Stimulated activated CD8-positive, alpha-beta memory T cell treated with anti-CD3 and anti-CD28 coated beads, Interleukin-4, amount 100 ng/mL, for 4 hours (primary cell): ENCODE results near the gene KRT7.
"Not testable (repeated sequence)": the region's sequence is repeated elsewhere in the genome, so short reads cannot be mapped to it uniquely, and the experiment has no call there.

Source experiments
- DNase-seq, 2 donors: peaks; one replicate each; pipeline ENCODE4 v3.0.0-alpha.2; 2020; ENCODE audit warnings: low read depth in 2 of 2, low spot score in 1 of 2

KRT7 gene

GRCh38 chr12:52229836-52230343 is 3.2 kb upstream of the KRT7 start:
- no peak for DNase-seq

DNA sequence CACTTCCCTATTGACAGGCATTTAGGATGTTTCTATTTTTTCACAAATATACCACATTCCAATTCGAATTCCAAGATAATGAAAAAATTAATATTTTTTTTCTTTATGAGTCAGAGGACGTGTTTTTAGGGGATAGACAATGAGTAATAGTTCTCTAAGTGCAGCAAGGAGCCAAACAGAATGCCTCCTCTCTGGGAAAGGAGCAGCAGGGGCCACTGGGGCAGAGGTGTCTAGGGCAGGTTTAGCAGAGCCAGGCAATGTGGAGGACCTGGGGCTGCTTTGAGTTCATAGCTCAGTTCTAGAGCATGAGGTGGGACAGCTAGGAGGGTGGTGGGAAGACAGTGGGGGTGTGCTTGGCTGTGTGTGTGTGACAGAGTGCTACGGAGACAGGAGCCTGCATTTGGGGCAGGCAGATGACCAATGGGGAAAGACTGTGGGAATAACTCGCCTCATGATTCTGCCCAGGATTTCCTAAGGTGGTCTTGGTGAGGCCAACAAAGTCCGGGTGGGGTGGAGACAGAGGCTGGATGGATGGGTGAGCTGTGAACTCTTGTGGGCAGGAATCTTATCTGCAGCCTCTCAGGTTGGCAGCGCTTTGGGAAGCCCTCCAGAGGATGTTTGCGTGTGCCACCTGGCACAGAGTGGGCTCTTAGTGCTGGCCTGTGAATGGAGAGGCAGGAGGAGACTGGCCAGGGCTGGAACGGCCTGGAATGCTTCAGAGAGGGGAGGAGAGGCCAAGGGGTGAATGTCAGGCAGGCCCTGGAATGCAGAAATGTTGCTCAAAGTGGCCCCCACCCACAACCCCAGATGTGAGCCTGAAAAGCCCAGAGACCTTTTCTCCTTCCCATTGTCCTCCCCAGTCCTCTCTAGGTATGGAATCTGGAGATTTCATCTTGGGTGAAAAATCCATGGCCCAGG is 2.4 kb upstream of the KRT7 start:
- DNase-seq: no peak

- DNase-seq: no peak
Measured at GRCh38 chr12:52231305-52232202, 1.5 kb upstream of the KRT7 start.

GRCh38 chr12:52232203-52232673 is 805 bp upstream of the KRT7 start:
- DNase-seq: no peak

GRCh38 chr12:52233462-52234207 is 592 bp downstream of the KRT7 start:
- no peak for DNase-seq

DNA sequence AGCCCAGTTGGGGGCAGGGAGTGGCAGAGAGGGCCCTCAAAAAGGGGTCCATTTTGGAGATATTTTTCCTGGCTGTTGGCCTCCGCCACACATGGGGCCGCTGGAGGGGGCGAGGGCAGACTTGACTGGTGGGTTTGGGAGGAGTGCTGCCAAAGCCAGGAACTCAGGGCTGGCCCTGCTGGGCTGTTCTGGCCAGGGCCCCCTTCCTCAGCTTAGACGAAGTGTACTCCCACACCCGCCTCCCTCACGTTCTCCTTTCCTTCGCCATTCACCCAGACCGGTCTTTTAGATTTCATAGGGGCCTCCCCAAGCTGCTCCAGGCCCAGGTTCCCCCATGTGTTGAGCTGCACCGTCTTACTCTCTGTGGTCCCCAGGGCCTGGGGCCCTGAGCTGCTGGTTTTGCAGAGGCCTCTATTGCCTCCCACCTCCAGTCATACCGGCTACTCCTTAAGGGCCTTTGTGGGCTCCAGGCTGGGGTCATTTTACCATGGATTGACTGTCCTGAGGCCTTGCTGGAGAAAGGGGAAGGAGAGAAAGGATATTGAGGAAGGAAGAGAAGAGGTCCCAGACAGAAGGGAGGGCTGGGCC is 1.3 kb downstream of the KRT7 start:
- DNase-seq: no peak

DNA sequence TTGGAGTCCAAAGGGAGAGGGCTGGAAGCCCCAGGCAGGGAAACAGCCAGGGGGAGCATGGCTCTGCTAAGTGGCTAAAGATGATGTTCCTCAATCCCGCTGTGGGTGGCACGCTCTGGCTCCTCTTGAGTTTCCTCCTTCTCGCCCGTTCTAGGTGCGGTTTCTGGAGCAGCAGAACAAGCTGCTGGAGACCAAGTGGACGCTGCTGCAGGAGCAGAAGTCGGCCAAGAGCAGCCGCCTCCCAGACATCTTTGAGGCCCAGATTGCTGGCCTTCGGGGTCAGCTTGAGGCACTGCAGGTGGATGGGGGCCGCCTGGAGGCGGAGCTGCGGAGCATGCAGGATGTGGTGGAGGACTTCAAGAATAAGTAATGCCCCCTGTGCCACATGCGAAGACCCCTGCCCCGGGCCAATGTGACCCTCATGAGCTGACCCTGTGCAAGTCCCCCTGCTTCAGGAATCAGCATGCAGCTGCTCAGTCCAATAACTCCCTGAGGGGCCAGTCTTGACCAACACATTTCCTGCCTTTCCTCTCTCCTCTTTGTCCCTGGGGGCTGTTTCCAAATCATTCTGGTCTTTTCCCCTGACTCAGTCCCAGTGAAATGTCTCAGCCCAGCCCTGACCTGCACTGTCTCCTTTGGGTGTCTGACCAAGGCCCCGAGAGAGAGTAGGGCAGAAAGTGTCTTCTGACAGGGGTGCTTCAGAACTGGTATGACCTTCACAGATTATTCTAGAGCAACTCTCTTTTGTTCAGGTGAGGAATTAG is 2.1 kb downstream of the KRT7 start:
- DNase-seq: no peak

- DNase-seq: no peak
Measured at GRCh38 chr12:52235822-52236361, 2.8 kb downstream of the KRT7 start.

DNA sequence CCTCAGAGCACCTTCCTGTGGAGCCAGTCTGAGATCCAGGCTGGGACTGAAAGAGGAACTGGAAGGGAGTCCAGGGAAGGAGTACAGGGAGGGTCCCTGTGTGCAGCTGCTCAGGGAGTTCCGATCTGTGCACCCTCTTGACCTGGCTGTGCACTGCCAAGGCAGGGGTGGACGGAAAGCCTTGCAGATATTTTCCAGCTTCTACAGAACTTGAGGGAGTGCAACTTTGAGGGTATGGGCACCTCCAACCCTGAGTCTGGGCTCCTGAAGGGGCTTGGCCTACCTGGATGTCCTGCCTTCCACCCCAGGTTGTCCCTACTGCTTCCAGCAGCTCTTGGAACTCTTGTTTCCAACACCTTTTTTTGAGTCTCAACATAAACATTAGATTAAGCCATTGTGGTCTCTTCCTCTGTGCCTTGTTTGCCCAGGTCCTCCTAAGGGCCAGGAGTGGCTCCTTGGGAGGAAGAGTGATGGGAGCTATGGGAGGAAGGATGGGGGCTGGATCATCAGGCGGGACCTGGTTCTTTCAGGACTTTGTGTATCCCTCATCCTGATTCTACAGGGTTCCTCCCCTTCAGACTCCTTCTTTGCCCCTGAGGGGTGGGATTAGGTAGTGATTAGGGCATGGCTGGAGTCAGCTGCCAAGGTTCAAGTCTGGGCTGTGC is 3.5 kb downstream of the KRT7 start:
- DNase-seq: no peak

GRCh38 chr12:52238207-52238840 is 5.3 kb downstream of the KRT7 start:
- DNase-seq: no peak

DNA sequence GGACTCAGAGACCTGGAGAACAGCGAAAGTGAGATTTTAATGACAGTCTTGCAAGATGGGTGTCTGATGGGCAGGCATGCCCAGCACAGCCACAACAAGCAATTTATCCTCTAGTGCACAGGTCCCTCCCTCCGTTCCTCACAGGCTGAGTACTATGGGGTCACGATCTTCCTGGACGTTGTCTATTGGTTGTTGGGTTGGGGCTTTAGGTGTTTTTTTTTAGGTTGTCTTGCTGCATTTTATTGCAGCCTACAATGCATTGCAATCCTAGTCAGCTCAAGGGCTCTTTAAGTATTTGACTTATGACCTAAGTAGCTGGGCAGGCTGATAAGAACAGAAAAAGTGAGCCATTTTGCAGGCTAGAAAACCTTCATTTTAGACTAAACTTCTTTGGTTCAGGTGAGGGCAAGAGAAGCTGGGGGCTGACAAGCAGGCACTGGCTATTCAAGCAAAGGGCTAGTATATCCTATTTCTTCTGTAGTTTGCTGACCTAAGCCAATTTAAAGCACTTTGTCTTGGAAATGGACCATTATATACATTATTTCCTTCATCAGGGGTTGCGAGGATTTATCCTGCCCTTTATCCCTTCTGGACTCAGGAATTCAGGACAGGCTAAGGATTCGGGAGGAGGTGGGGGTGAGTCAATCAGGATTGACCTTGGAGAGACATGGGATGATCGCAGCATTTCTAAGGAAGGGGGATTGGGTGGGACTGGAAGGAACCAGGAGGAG is 6.0 kb downstream of the KRT7 start:
- DNase-seq: no peak

GRCh38 chr12:52239767-52240166 is 6.7 kb downstream of the KRT7 start:
- DNase-seq: no peak

- DNase-seq: not testable (repeated sequence)
Measured at GRCh38 chr12:52240247-52240646, 7.2 kb downstream of the KRT7 start.

DNA sequence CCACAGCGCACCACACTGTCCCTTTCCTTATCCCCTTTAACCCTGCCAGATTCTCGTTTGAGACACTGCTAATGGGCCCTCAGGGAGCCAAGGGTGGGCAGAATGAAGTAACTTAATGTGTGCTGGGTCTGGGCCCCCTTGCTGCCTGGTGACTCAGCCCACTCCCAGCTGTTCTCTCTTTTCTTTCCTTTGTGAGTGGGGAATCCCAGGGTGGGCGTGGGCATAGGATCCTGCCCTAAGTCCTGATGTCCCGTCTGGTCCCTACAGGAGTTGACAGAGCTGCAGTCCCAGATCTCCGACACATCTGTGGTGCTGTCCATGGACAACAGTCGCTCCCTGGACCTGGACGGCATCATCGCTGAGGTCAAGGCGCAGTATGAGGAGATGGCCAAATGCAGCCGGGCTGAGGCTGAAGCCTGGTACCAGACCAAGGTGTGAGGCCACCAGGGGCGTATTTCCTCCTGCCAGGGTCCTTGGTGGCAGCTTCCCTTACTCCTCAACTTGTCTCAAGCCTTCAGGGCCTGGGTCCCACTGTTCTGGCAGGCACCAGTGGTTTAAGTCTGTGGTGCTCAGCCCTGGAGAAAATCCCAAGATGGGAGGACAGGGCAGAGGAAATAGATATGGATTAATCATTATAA is 8.3 kb downstream of the KRT7 start:
- DNase-seq: no peak

DNA sequence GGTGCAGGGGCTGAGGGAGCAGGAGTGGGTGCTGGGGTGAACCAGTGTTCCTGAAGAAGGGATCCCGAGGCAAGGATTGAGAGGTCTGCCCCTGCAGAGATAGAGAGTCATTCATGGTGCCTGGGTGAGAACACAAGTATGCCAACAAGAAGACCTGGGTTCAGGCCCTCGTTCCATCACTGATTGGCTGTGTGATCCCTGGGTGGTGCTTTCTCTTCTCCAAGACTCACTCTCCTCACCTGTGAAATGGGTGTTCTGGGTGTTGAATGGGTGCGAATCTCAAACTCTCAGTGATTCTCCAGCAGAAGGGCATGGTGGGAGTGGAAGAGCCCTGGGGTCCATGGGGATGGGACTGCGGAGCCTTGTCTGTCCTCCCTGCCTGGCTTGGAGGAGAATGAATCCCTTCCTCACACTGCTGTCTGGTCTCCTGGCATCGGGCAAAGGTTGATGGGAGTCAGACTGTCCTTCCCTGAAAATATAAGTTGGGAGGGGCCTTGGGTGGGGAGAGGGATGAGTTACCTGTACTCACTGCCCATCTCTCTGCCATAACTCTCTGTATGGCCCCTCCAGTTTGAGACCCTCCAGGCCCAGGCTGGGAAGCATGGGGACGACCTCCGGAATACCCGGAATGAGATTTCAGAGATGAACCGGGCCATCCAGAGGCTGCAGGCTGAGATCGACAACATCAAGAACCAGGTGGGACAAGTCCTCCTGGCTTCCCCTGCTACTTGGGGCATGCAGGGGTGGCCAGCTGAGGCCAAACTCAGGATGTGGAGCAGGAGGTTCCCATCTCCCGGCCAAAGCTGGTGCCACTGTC is 9.6 kb downstream of the KRT7 start:
- no peak for DNase-seq

- DNase-seq: no peak
Measured at GRCh38 chr12:52243259-52243855, 10.3 kb downstream of the KRT7 start.
